SKM-1 treated with dmso at 0.1 percent for 144 hours (cell line): ENCODE measurements around the gene VPS37B.
"Not testable (repeated sequence)": the region's sequence is repeated elsewhere in the genome, so short reads cannot be mapped to it uniquely, and the experiment has no call there.

Source experiments
- DNase-seq: peaks from one replicate; lab custom pipeline; 2025; ENCODE audit not compliant: unreplicated experiment; lab: John Stamatoyannopoulos, UW

The VPS37B gene

GRCh38 chr12:122884091-122884826 is 11.7 kb downstream of the VPS37B start:
- DNase-seq: no peak

DNA sequence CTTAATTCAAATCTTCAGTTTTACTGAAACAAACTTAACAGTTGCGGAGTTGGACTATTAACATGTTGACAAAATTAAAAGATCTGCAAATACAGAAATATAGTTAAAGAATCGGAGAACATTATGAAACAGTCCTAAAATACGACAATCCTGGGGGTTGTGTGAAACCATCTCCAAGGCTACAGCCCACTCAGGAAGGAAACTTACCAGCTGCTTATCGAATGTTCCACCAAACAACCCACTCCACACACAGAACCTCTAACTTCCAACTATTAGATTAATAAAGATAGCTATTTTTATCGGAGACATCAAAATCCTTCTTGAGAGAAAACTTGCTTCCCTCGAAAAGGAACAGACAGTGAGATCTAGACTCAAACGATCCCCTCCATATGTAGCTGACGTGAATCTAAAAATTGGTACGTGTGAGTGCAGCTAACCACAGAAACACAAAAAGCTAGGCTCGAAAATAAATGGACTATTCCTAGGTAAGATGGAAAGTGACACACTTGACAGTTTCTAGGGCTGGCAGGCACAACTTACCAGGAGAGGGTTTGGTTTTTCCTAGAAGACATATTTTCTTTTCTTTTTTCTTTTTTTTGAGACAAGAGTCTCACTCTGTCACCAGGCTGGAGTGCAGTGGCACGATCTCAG is 12.9 kb downstream of the VPS37B start:
- DNase-seq: no peak

GRCh38 chr12:122880668-122881067 is 15.3 kb downstream of the VPS37B start:
- DNase-seq: no peak

- DNase-seq: no peak
Measured at GRCh38 chr12:122880155-122880667, 15.7 kb downstream of the VPS37B start.

- DNase-seq: no peak
Measured at GRCh38 chr12:122878780-122879612, 16.9 kb downstream of the VPS37B start.

GRCh38 chr12:122876731-122877130 is 19.2 kb downstream of the VPS37B start:
- no peak for DNase-seq

- DNase-seq: not testable (repeated sequence)
Measured at GRCh38 chr12:122876281-122876680, 19.6 kb downstream of the VPS37B start.

DNA sequence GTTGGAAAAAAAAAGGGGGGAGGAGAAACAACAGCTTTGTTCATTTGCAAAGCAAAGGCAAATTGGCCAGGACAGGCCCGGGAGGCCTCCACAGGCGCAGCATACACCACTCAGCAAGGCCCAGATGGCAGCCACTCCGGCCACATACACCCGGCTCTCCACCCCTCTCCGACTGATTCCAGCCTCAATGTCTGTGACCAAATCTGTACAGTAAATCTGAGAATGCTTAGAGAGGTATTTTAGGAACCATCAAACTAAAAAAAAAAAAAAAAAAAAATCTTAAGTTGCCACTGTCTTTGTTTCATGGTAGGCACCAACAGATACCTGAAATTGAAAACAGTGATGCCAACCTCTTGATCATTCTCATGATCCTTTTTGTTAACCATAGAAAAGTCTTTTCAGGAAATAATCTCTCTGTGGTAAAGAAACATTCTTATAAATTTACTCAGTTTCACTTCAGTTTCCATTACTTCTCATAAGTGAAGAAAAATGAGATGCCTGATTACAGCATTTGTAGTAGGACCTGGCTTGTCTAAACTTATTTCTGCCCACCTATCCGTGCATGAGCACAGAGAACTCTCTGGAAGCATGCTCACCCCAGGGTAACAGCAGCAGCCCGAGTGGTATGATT is 20.2 kb downstream of the VPS37B start:
- DNase-seq: no peak

GRCh38 chr12:122874081-122874480 is 21.8 kb downstream of the VPS37B start:
- no peak for DNase-seq

DNA sequence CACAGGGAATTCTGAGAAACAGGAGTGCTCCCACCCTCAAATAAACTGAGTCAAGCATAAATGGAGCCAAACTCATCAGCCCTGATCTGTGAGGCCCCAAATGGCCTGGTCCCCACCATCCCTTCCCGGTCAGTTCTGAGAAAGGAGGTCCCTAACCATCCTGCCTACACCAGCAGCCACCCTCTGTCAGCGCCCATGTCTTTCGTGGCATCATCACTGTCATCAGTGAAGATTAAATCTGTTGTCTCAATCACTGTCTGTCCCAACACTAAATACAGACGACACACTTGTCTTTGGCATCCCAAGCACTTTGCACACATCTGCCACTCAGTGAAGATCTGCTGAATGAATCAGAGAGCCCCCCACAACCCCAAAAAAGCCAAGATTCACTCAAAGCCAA is 22.4 kb downstream of the VPS37B start:
- no peak for DNase-seq

DNA sequence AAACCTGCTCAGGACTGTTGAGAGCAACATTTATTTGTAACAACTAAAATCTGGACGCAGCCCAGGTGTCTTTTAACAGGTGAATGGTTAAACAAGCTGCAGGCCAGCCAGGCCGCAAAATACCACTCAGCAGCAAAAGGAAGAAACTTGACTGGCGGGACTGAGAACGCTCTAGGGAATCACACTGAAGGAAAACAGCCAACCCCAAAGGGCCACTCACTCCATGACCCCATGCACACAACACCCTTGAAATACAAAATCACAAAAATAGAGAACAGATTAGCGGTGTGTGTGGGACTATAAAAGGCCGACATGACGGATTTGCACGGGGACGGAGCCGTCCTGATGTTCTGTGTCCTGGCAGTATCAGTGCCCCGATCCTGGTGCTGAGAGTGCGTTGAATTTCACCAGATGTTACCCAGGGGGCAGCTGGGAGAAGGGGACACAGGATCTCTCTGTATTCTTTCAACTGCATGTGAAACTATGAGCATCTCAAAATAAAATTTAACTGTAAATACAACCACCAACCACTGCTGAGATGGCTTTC is 23.0 kb downstream of the VPS37B start:
- DNase-seq: no peak

DNA sequence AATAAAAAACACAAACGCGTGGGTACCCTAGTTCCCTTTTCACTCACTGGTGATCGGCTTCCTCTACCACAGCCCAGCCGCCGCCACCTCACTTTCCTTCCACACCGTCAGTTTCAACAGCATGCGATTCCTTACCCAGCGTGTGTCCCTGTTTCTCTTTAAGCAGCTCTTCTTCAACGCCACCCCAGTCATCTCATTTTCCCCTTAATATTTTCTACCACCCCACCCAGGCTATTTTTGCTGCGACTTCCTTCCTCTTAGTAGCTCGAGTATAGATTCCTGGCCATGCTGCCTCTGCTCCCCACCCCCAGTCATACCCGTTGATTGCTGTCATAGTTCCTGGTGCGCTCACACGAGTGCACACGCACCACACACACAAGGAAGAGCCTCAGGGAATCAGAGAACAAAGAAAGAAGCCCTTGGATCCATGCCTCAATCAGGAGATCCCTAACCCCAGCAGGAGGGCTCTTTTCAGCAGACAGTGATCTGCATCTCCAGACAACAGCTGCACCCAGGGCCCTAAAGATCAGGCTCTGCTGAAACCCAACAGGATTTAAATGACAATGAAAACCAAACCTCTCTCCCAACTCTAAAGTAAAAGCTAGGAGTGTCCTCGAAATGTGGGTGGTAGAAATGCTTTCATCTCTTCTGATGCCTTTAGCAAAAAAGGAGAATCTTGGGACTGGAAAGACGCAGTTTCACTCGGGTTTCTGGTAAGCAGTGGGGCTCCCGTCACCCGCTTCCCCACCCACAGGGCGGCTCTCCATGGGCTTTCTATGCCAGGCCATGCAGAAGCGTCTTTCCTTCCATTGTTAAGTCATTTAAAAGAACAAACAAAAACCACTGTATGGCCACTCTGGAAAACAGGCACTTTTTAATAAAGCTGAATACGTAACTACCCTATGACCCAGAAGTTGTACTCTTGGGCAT is 23.8 kb downstream of the VPS37B start:
- peak; percentile 66 for DNase-seq

DNA sequence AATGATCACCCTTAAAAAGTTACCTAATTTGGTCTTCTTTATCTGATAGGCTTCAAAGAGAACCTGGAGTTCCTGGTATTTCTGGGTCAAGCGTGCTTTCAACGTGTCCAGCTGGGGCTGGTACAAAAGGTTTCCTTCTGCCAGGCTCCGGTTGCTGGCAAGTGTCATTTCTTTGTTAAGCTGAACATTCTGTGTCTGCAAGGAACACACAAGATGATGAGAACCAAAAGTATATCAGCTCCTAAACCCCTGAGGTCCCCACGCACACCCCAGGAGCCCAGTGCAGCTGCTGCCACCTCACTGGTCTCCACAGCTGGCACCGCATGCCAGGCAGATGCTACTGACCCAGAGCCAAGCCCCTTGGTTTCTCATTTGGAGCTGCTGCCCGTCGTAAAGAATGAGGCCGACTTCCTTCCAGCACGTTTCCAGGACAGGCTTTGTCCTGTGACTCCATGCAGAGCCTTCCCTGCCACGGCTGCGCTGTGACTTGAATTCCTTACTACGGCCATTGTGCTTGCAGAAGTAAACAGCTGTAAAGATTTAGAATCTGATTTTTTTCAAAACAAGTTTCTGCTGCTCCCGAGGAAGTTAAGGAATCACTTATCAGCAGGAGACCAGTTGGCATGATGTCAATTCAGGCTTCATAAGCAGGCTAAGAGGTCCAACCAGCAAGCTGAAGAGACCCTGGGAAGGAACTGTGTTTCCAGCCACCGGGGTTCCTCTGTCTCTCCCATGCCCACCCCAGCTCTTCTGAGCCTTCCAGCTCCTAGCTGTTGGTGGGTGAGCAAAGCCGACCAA is 24.9 kb downstream of the VPS37B start:
- DNase-seq: no peak

- no peak for DNase-seq
Measured at GRCh38 chr12:122870163-122870842, 25.6 kb downstream of the VPS37B start.

- DNase-seq: no peak
Measured at GRCh38 chr12:122869207-122869973, 26.5 kb downstream of the VPS37B start.

GRCh38 chr12:122868471-122869177 is 27.3 kb downstream of the VPS37B start:
- DNase-seq: no peak
